Spleen (tissue), 7 donors: ENCODE results near the gene NELFCD.
"Not testable (repeated sequence)": the region's sequence is repeated elsewhere in the genome, so short reads cannot be mapped to it uniquely, and the experiment has no call there.

Source experiments
- CTCF ChIP-seq, 11 experiments: fragments of 200-600 bp in 7 of 11; fragments of 450-650 bp in 4 of 11; sonication (generic) in 4 of 11; IDR thresholded peaks in 8 of 11; conservative IDR thresholded peaks in 3 of 11; 1 replicate in 7 of 11; 2 replicates in 4 of 11; pipeline versions ENCODE4 v1.4.0 to v1.8.0; 2016 to 2021; ENCODE audit warnings: antibody characterized with exemption in 11 of 11, inconsistent platforms in 4 of 11, mild to moderate bottlenecking in 1 of 11
- POLR2A ChIP-seq, 3 donors: fragments of 450-650 bp; IDR thresholded peaks; one replicate each; pipeline ENCODE4 v1.5.1; 2017; ENCODE audit warnings: antibody characterized with exemption in 3 of 3, mild to moderate bottlenecking in 1 of 3
- POLR2AphosphoS5 ChIP-seq, 3 donors: sonication (generic); formaldehyde crosslinking; IDR thresholded peaks; one replicate each; pipeline ENCODE4 v1.5.1; 2017; ENCODE audit warnings: antibody characterized with exemption in 3 of 3
- donor health status: DM: no; HTN: no; CAD: no; lungs with moderate emphysema.
- donor health status: DM: no; HTN: no; CAD: no.
- donor health status: DM: no; HTN: no; CAD: no.

GRCh38 chr20:59041487-59041886 lies 60.4 kb downstream of the NELFCD start:
- not testable (repeated sequence) for TF ChIP-seq CTCF (IDR thresholded peaks at IDR 0.05 in 8 of 11, conservative IDR thresholded peaks at IDR 0.05 in 3 of 11); POLR2A (IDR thresholded peaks at IDR 0.05); POLR2AphosphoS5 (IDR thresholded peaks at IDR 0.05)
